ENCODE data around the gene KLK6.

DNA sequence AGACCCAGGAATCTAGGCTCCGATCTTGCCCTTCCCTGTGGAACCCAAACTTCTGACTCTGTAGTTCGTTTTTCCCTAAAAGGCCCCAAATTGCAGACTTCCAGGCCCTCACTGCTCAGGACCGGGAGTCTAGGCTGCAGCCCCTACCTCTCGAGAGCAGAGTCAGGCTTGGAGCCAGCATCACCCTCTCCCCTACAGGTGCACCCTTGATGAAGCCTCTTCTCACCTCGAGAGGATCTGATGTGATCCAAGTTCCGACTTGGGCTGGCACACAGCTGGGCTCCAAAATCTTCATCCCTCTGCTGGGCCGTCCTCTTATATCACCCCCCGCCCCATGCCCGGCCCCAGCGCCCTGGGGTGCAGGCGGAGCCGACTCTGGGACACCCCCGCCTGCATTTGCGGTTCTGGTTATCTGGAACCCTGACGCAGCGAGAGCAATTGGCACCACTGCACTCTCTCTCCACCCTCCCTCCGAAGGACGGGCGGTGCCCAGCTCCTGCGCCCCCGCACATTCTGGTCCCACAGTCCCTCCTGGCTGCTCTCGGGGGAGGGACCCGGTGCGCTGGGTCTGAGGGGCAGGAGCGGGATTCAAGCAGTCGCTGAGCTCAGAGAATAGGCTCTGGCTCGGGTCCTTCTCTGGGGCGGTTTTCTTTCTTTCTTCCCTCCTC, 14.4 kb upstream of the KLK6 start, which contains the start of gene KLK7:
- no peak for TF ChIP-seq POLR2A (IDR thresholded peaks at IDR 0.05)
- TF ChIP-seq, protein P1, sequence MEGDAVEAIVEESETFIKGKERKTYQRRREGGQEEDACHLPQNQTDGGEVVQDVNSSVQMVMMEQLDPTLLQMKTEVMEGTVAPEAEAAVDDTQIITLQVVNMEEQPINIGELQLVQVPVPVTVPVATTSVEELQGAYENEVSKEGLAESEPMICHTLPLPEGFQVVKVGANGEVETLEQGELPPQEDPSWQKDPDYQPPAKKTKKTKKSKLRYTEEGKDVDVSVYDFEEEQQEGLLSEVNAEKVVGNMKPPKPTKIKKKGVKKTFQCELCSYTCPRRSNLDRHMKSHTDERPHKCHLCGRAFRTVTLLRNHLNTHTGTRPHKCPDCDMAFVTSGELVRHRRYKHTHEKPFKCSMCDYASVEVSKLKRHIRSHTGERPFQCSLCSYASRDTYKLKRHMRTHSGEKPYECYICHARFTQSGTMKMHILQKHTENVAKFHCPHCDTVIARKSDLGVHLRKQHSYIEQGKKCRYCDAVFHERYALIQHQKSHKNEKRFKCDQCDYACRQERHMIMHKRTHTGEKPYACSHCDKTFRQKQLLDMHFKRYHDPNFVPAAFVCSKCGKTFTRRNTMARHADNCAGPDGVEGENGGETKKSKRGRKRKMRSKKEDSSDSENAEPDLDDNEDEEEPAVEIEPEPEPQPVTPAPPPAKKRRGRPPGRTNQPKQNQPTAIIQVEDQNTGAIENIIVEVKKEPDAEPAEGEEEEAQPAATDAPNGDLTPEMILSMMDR (IDR thresholded peaks at IDR 0.05): no peak
